Heart left ventricle (tissue), 13 donors: ENCODE results near the gene CHRDL2.

ENCODE experiments used
- POLR2A ChIP-seq, 2 donors: fragments of 450-650 bp; IDR thresholded peaks; one replicate each; pipeline ENCODE4 v1.6.1; 2017; ENCODE audit warnings: antibody characterized with exemption in 2 of 2, mild to moderate bottlenecking in 2 of 2, moderate library complexity in 2 of 2
- TF ChIP-seq, protein P1 (sequence below), 12 donors: fragments of 200-600 bp; sonication (generic) in 4 of 12; IDR thresholded peaks; one replicate each; pipeline versions ENCODE4 v1.5.0 to v1.8.0; 2018 to 2022; ENCODE audit warnings: antibody characterized with exemption in 12 of 12, mild to moderate bottlenecking in 5 of 12
- donor health status: ischemic (EF 13 %, LVEDD 7.1; RV severe dilation, severe dysfunction).
- donor health status: DM: no; HTN: yes; CAD: no.
- donor health status: DM: no; HTN: no; CAD: no.
- donor health status: ischemic (EF 25% LVEDD 6.9; RV normal size, moderate dysfunction).
- donor health status: ischemic (EF 25% LVEDD 5.7; RV mildly dilated, moderate dysfunction).
- donor health status: ischemic (EF 35%, LVEDD 5.7; RV mildly dilated, moderate dysfunction).
- donor health status: nonischemic (EF 11% LVEDD 7.7; RV severe dilation, severe dysfunction).
- donor health status: DM: yes; HTN: yes; CAD: no.
- donor health status: PGD.
- donor health status: ischemic (EF 29% LVEDD 5.4; RV normal size, mild dysfunction).
- donor health status: nonischemic (EF 23%, LVEDD 6.1; RV moderate dilation, normal function).

- TF ChIP-seq, protein P1, sequence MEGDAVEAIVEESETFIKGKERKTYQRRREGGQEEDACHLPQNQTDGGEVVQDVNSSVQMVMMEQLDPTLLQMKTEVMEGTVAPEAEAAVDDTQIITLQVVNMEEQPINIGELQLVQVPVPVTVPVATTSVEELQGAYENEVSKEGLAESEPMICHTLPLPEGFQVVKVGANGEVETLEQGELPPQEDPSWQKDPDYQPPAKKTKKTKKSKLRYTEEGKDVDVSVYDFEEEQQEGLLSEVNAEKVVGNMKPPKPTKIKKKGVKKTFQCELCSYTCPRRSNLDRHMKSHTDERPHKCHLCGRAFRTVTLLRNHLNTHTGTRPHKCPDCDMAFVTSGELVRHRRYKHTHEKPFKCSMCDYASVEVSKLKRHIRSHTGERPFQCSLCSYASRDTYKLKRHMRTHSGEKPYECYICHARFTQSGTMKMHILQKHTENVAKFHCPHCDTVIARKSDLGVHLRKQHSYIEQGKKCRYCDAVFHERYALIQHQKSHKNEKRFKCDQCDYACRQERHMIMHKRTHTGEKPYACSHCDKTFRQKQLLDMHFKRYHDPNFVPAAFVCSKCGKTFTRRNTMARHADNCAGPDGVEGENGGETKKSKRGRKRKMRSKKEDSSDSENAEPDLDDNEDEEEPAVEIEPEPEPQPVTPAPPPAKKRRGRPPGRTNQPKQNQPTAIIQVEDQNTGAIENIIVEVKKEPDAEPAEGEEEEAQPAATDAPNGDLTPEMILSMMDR (IDR thresholded peaks at IDR 0.05), result peak; percentile 81 to 93 (median 90)
- TF ChIP-seq POLR2A (IDR thresholded peaks at IDR 0.05), result no peak
Observed at GRCh38 chr11:74739546-74740270, 8.5 kb upstream of the CHRDL2 start.
